DOHH2 (cell line): ENCODE measurements around the gene ACTN1.

Experiments used
- H3F3A ChIP-seq: fragments of 200-600 bp; sonication (generic), shearing (Covaris generic); 2 replicates; pipeline ENCODE4 v1.6.0; 2016; ENCODE audit warnings: antibody characterized with exemption, mild to moderate bottlenecking; ENCODE audit not compliant: control insufficient read depth, insufficient read depth
- H3K27ac ChIP-seq: fragments of 200-600 bp; sonication (generic); 2 replicates; pipeline ENCODE4 v1.5.1; 2014; ENCODE audit warnings: low read depth, mild to moderate bottlenecking, low read length, moderate library complexity
- H3K27me3 ChIP-seq: fragments of 200-600 bp; sonication (generic); 2 replicates; pipeline ENCODE4 v1.6.1; 2014; ENCODE audit warnings: mild to moderate bottlenecking, low read length, mixed read lengths; ENCODE audit not compliant: control insufficient read depth
- H3K36me3 ChIP-seq: fragments of 200-600 bp; sonication (generic); 2 replicates; pipeline ENCODE4 v1.6.1; 2014; ENCODE audit warnings: mild to moderate bottlenecking, low read length, moderate library complexity, mixed read lengths; ENCODE audit not compliant: control insufficient read depth
- H3K4me1 ChIP-seq: fragments of 200-600 bp; sonication (generic); 2 replicates; pipeline ENCODE4 v1.6.1; 2014; ENCODE audit warnings: mild to moderate bottlenecking, low read length, mixed read lengths; ENCODE audit not compliant: control insufficient read depth
- H3K4me2 ChIP-seq: fragments of 200-600 bp; sonication (generic); 2 replicates; pipeline ENCODE4 v1.6.0; 2014; ENCODE audit warnings: mild to moderate bottlenecking, low read length, moderate library complexity
- H3K4me3 ChIP-seq: fragments of 200-600 bp; sonication (generic); 2 replicates; pipeline ENCODE4 v1.5.1; 2014; ENCODE audit warnings: mild to moderate bottlenecking, low read length, mixed read lengths
- H3K79me2 ChIP-seq: fragments of 200-600 bp; sonication (generic); 2 replicates; pipeline ENCODE4 v1.6.1; 2014; ENCODE audit warnings: mild to moderate bottlenecking, low read length, mixed read lengths; ENCODE audit not compliant: control insufficient read depth
- H3K9me2 ChIP-seq: fragments of 200-600 bp; sonication (generic); replicated peaks from 2 replicates; pipeline ENCODE4 v1.6.1; 2014; ENCODE audit warnings: mild to moderate bottlenecking, low read length, mixed read lengths; ENCODE audit not compliant: control insufficient read depth
- H3K9me3 ChIP-seq: fragments of 200-600 bp; sonication (generic); 2 replicates; pipeline ENCODE4 v1.6.1; 2014; ENCODE audit warnings: antibody characterized with exemption, low read length, mixed read lengths; ENCODE audit not compliant: control insufficient read depth, insufficient read depth
- H4K20me1 ChIP-seq: fragments of 200-600 bp; sonication (generic); 2 replicates; pipeline ENCODE4 v1.6.0; 2014; ENCODE audit warnings: low read depth, mild to moderate bottlenecking, antibody characterized with exemption, low read length, moderate library complexity; ENCODE audit not compliant: control insufficient read depth, insufficient read depth
- EZH2phosphoT487 ChIP-seq: fragments of 200-600 bp; sonication (generic); IDR thresholded peaks from 2 replicates; pipeline ENCODE4 v1.6.1; 2017; ENCODE audit warnings: borderline replicate concordance, mild to moderate bottlenecking, antibody characterized with exemption, low read length, moderate library complexity, mixed read lengths
- TF ChIP-seq, protein P1 (sequence below): fragments of 200-600 bp; sonication (generic); IDR thresholded peaks from one replicate; pipeline ENCODE4 v1.5.1; 2014; ENCODE audit warnings: antibody characterized with exemption, mild to moderate bottlenecking, low read depth, low read length; ENCODE audit not compliant: poor library complexity, severe bottlenecking

ACTN1 gene

DNA sequence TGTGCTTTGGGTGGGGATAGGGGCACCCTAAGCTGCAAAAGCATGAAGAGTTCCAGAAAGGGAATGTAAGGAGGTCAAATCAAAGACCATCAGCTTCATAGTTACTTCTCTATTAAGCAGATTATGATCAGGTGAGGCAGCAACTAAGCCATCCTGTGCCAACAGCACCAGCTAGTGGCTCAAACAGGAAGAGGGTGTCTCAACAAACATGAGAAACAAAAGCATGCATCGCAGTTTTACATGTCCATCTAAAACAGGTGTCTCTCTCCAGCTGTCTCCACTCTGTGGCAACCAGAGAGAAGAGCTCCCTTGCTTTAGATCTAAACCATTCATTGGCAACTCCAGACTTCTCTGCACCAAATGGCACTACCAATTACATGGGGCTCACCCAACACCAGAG is 52.9 kb downstream of the ACTN1 start:
- Histone ChIP-seq H3K27ac (no peak overlapping the region), H3K4me1 (no peaks in the 10 kb centered on the region), H3F3A (no peaks in the 10 kb centered on the region), H4K20me1 (no peaks in the 10 kb centered on the region), H3K4me3 (no peak overlapping the region), H3K9me3 (peaks cover 16% of the 10 kb centered on the region; the same call in 1 of the 2 replicates), H3K79me2 (no peaks in the 10 kb centered on the region), H3K27me3 (peaks cover 11% of the 10 kb centered on the region), H3K36me3 (no peaks in the 10 kb centered on the region), H3K9me2 (no peaks in the 10 kb centered on the region), H3K4me2 (no peak overlapping the region)
- TF ChIP-seq EZH2phosphoT487: no peak
- TF ChIP-seq, protein P1, sequence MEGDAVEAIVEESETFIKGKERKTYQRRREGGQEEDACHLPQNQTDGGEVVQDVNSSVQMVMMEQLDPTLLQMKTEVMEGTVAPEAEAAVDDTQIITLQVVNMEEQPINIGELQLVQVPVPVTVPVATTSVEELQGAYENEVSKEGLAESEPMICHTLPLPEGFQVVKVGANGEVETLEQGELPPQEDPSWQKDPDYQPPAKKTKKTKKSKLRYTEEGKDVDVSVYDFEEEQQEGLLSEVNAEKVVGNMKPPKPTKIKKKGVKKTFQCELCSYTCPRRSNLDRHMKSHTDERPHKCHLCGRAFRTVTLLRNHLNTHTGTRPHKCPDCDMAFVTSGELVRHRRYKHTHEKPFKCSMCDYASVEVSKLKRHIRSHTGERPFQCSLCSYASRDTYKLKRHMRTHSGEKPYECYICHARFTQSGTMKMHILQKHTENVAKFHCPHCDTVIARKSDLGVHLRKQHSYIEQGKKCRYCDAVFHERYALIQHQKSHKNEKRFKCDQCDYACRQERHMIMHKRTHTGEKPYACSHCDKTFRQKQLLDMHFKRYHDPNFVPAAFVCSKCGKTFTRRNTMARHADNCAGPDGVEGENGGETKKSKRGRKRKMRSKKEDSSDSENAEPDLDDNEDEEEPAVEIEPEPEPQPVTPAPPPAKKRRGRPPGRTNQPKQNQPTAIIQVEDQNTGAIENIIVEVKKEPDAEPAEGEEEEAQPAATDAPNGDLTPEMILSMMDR: peak; percentile 52

DNA sequence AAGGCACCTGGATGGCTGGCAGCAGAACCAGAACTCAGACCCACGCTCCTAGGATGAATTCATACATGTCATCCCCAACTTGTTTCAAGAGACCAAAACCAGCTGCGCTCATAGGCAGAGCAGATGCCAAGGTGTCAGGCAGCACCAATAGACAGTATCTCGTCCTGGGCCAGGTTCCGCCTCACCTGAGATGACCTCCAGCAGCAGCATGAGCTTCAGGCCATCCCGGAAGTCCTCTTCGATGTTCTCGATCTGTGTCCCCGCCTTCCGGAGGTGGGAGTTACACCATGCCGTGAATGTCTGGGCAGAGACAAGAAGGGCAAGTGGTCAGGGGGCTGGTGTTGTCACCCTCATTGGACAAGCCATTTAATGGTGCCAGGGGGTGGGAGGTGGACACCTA is 53.7 kb downstream of the ACTN1 start:
- no peak for TF ChIP-seq EZH2phosphoT487
- TF ChIP-seq, protein P1: no peak
- Histone ChIP-seq H3K9me3 (peaks cover 16% of the 10 kb centered on the region; the same call in 1 of the 2 replicates), H3K4me1 (no peaks in the 10 kb centered on the region), H3K79me2 (no peaks in the 10 kb centered on the region), H3F3A (no peaks in the 10 kb centered on the region), H3K27ac (no peak overlapping the region), H3K9me2 (no peaks in the 10 kb centered on the region), H3K4me3 (no peak overlapping the region), H3K4me2 (no peak overlapping the region), H3K36me3 (no peaks in the 10 kb centered on the region), H3K27me3 (peaks cover 8% of the 10 kb centered on the region), H4K20me1 (no peaks in the 10 kb centered on the region)

DNA sequence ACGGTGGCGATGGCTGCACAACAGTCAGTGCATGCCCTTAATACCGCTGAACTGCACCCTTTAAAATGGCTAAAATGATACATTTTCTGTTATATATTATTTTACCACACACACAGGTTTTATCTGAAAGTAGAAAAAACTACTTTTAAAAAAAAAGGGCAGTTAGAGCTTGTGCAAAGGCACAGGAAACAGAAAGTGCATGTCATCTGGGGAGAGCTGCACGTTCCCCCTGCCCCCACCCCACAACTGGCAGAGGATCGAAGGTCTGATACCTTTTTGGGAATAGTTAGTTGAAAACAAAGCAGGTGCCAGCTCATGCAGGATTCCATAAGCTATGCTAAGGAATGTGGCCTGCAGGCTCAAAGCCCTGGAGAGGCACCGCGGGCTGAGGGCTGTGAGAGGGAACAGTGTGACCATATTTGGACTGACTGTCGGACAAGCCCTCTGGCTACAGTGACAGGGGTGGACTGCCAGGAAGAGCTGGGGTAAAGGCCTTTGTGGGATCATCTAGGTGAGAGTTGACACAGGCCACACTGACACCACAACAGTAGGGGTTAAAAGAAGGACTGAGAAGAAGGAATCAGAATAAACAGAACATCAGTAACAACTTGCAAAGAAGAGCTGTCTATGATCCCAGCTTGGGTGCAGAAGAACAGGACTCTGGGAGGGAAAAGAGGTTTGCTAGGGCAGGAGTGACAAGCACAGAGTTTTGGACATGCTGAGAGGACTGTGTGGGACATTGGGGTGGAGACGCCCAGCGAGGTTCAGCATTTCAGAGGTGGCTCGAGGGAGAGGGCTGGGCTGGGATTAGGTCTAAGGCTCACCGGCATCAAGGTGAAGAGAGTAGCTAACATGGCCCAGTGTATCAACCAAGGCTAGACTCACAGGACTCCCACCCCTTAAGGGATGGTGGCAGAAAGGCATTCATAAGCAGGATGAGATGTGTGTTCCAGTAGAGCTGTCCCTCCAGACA is 54.6 kb downstream of the ACTN1 start:
- peaks cover 8% of the 10 kb centered on the region for H3K27me3 ChIP-seq
- H3K4me2 ChIP-seq: no peak overlapping the region
- no peak overlapping the region for H3K27ac ChIP-seq
- H3K9me3 ChIP-seq: peaks cover 16% of the 10 kb centered on the region; the same call in 1 of the 2 replicates
- no peak overlapping the region for H3K4me3 ChIP-seq
- no peaks in the 10 kb centered on the region for H4K20me1 ChIP-seq
- H3K79me2 ChIP-seq: no peaks in the 10 kb centered on the region
- no peaks in the 10 kb centered on the region for H3K4me1 ChIP-seq
- no peaks in the 10 kb centered on the region for H3K36me3 ChIP-seq
- no peak for TF ChIP-seq EZH2phosphoT487
- TF ChIP-seq, protein P1: no peak
- no peaks in the 10 kb centered on the region for H3F3A ChIP-seq
- H3K9me2 ChIP-seq: no peaks in the 10 kb centered on the region
